HepG2 (cell line): ENCODE measurements around the gene DGKG.

Experiments used
- MTA3 ChIP-seq: sonication (generic); formaldehyde crosslinking; IDR thresholded peaks from 2 replicates; pipeline ENCODE4 v1.4.0; 2020; ENCODE audit warnings: missing genetic modification reagents
- POLR2A ChIP-seq, 2 experiments: IDR thresholded peaks; 2 replicates each; pipeline ENCODE4 v1.6.1; 2011; ENCODE audit warnings: low read depth in 2 of 2, low read length in 2 of 2, mild to moderate bottlenecking in 1 of 2, moderate library complexity in 1 of 2; ENCODE audit not compliant: insufficient read depth in 1 of 2

GRCh38 chr3:186361246-186361761, 730 bp downstream of the DGKG start:
- TF ChIP-seq MTA3 (CRISPR knock-in tag): no peak
- no peak for TF ChIP-seq POLR2A (IDR thresholded peaks at IDR 0.05; ENCODE audit: insufficient read depth in 1 of 2, low read depth in 2 of 2, low read length in 2 of 2)
